Stomach (tissue), 9 donors: ENCODE measurements around the gene FAM180B. TPM values are rescaled to one million over a fixed set of nuclear protein-coding genes. Genes with fewer than 3 reads are reported as not detected.

ENCODE experiments used
- DNase-seq, 2 donors: peaks; one replicate each; pipeline versions ENCODE4 v3.0.0 to v3.0.0-alpha.2; 2013 to 2019
- H3K27ac ChIP-seq, 5 donors: fragments of 200-600 bp in 4 of 5; sonication (generic) in 4 of 5; one replicate each; pipeline ENCODE4 v1.5.1; 2013 to 2019; ENCODE audit warnings: mild to moderate bottlenecking in 1 of 5, moderate library complexity in 1 of 5
- H3K27me3 ChIP-seq, 3 donors: fragments of 200-600 bp; sonication (generic); one replicate each; pipeline ENCODE4 v1.5.1; 2017 to 2019; ENCODE audit warnings: mixed run types in 1 of 3
- H3K36me3 ChIP-seq, 4 donors: fragments of 200-600 bp; sonication (generic); 1 replicate in 3 of 4; 2 replicates in 1 of 4; pipeline ENCODE4 v1.5.1; 2016 to 2019
- H3K4me1 ChIP-seq, 4 donors: fragments of 200-600 bp; sonication (generic); one replicate each; pipeline ENCODE4 v1.5.1; 2016 to 2019
- H3K4me3 ChIP-seq, 4 donors: fragments of 200-600 bp; sonication (generic) in 3 of 4; one replicate each; pipeline ENCODE4 v1.5.1; 2016 to 2019; ENCODE audit warnings: mild to moderate bottlenecking in 1 of 4
- H3K9me3 ChIP-seq, 4 donors: fragments of 200-600 bp; sonication (generic); one replicate each; pipeline ENCODE4 v1.5.1; 2016 to 2019
- CTCF ChIP-seq, 7 experiments: fragments of 450-650 bp in 4 of 7; fragments of 200-600 bp in 3 of 7; sonication (generic) in 3 of 7; IDR thresholded peaks; one replicate each; pipeline ENCODE4 v1.5.1; 2016 to 2019; ENCODE audit warnings: antibody characterized with exemption in 7 of 7, control low read depth in 2 of 7, mild to moderate bottlenecking in 1 of 7
- EP300 ChIP-seq: sonication (generic); formaldehyde crosslinking; IDR thresholded peaks from one replicate; pipeline ENCODE4 v1.6.1; 2017; ENCODE audit warnings: antibody characterized with exemption
- POLR2A ChIP-seq, 4 donors: fragments of 450-650 bp; IDR thresholded peaks; one replicate each; pipeline ENCODE4 v1.6.1; 2016; ENCODE audit warnings: antibody characterized with exemption in 4 of 4, control low read depth in 2 of 4, mild to moderate bottlenecking in 1 of 4, moderate library complexity in 1 of 4
- POLR2AphosphoS5 ChIP-seq, 3 donors: sonication (generic); formaldehyde crosslinking; IDR thresholded peaks; one replicate each; pipeline ENCODE4 v1.6.1; 2016; ENCODE audit warnings: antibody characterized with exemption in 3 of 3
- WGBS, 5 donors: extraction: QIAGEN DNeasy Blood & Tissue Kit in 3 of 5; methylation state at CpG; one replicate each; pipeline versions ENCODE4 v1.1.5 to v1.1.7; 2013 to 2018; 5-methylcytosine and 5-hydroxymethylcytosine counted together
- intact Hi-C: fragments of 100-400 bp; cut with DNase I; formaldehyde crosslinking; loops from one replicate; pipeline ENCODE4 v1.15.1; 2023; ENCODE audit warnings: low total_unique reads
- polyA plus RNA-seq, 3 donors: library from polyadenylated mRNA; stranded (reverse); fragments of 200-250 nt; gene quantifications; one replicate each; pipeline ENCODE4 v1.2.3, GENCODE V29; 2013
- total RNA-seq, 5 donors: library from RNA; depleted of rRNA; stranded (reverse); fragments of >200 nt; gene quantifications; one replicate each; pipeline versions ENCODE4 v1.1.0 to v1.2.3, GENCODE V29; 2014 to 2016
- donor health status: healthy with polysubstance abuse.
- donor health status: Bipolar disorder and iron deficiency.
- donor health status: healthy.

Gene FAM180B
- total and polyA plus RNA-seq, 8 donors, result 0.37 to 1.2 TPM; not detected in 6

GRCh38 chr11:47589977-47590861 lies 3.7 kb downstream of the FAM180B start:
- intact Hi-C loops, result no loop called here
- peaks cover 0 to 14% (median 6%) of the 10 kb centered on the region in 4 donors for H3K36me3 ChIP-seq
- peak in 1 of 2 donors; percentile 87 for DNase-seq
- peaks cover 13 to 26% (median 21%) of the 10 kb centered on the region in 4 donors for H3K4me1 ChIP-seq
- H3K27me3 ChIP-seq, result peaks cover 3 to 65% (median 36%) of the 10 kb centered on the region in 3 donors
- 34 to 55% (median 47%) methylated on average over 28 to 122 of the region's 122 CpGs for WGBS, 5 donors
- peak overlapping the region; percentile 30 to 43 (median 38) for H3K4me3 ChIP-seq
- TF ChIP-seq POLR2AphosphoS5 (IDR thresholded peaks at IDR 0.05) (no peak), CTCF (IDR thresholded peaks at IDR 0.05) (no peak), POLR2A (IDR thresholded peaks at IDR 0.05) (no peak), EP300 (no peak)
- H3K9me3 ChIP-seq, result no peaks in the 10 kb centered on the region
- peak overlapping the region in 1 of 5 donors; percentile 72 for H3K27ac ChIP-seq

DNA sequence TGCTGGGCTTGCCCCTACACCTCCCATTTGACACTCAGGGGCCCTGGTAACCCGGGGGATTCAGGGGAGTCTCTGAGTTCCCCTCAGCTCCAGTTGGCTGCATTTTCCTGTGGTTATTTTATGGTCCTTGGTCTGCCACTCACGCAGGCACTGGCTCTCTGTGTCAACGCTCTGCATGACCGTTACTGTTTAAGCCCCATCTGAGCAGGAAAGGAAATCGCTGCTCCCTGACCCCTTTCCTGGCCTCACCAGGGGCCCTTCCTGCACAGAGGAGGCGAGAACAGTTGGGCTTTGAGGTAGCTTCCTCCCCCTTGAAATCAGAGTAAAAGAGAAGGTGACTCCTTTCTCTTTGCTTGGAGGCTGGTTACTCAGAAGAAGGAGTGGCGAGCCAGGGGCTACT lies 5.3 kb downstream of the FAM180B start:
- no peaks in the 10 kb centered on the region for H3K9me3 ChIP-seq
- H3K4me3 ChIP-seq, result no peak overlapping the region
- DNase-seq, result peak in 1 of 2 donors; percentile 42
- H3K27me3 ChIP-seq, result peaks cover 3 to 76% (median 37%) of the 10 kb centered on the region in 3 donors
- H3K4me1 ChIP-seq, result peaks cover 13 to 26% (median 21%) of the 10 kb centered on the region in 4 donors
- no peak for TF ChIP-seq CTCF (IDR thresholded peaks at IDR 0.05)
- no peak for TF ChIP-seq POLR2AphosphoS5 (IDR thresholded peaks at IDR 0.05)
- no peak for TF ChIP-seq EP300
- no peak for TF ChIP-seq POLR2A (IDR thresholded peaks at IDR 0.05)
- 37 to 62% (median 43%) methylated on average over 7 of the region's 7 CpGs for WGBS, 5 donors
- no peak overlapping the region for H3K27ac ChIP-seq
- peaks cover 0 to 1% (median 0%) of the 10 kb centered on the region in 4 donors for H3K36me3 ChIP-seq
- intact Hi-C loops, result no loop called here

DNA sequence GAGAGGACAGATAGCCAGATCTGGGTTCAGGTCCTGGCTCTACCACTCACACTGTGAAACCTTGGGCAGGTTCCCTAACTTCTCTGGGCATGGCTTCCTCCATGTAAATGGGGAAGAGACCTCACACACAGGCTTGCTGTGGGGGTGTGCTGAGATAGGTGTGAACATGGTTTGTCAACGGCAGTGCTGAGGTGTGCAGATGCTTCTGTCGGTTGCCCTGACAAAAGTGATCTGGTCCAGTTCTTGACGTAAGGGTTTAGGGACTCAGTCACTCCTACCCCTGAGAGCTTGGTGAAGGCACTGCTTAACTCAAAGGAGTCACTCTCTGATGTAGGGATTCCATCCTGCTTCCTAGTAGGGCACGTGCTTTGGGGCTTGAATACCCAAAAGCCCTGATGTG lies 5.8 kb downstream of the FAM180B start:
- intact Hi-C loops, result no loop called here
- 58 to 75% (median 65%) methylated on average over 4 of the region's 4 CpGs for WGBS, 5 donors
- Histone ChIP-seq H3K4me1 (peaks cover 13 to 26% (median 21%) of the 10 kb centered on the region in 4 donors), H3K9me3 (no peaks in the 10 kb centered on the region), H3K36me3 (no peaks in the 10 kb centered on the region), H3K4me3 (no peak overlapping the region), H3K27me3 (peaks cover 3 to 76% (median 37%) of the 10 kb centered on the region in 3 donors), H3K27ac (no peak overlapping the region)
- DNase-seq, result no peak
- TF ChIP-seq POLR2AphosphoS5 (IDR thresholded peaks at IDR 0.05) (no peak), CTCF (IDR thresholded peaks at IDR 0.05) (no peak), EP300 (no peak), POLR2A (IDR thresholded peaks at IDR 0.05) (no peak)

- Histone ChIP-seq H3K4me1 (peaks cover 13 to 26% (median 21%) of the 10 kb centered on the region in 4 donors), H3K9me3 (no peaks in the 10 kb centered on the region), H3K4me3 (no peak overlapping the region), H3K36me3 (no peaks in the 10 kb centered on the region), H3K27ac (no peak overlapping the region), H3K27me3 (peaks cover 3 to 76% (median 37%) of the 10 kb centered on the region in 3 donors)
- 68 to 82% (median 69%) methylated on average over 2 of the region's 2 CpGs for WGBS, 5 donors
- intact Hi-C loops, result no loop called here
- no peak for DNase-seq
- TF ChIP-seq POLR2A (IDR thresholded peaks at IDR 0.05) (no peak), EP300 (no peak), POLR2AphosphoS5 (IDR thresholded peaks at IDR 0.05) (no peak), CTCF (IDR thresholded peaks at IDR 0.05) (no peak)
These were observed 6.5 kb downstream of the FAM180B start for GRCh38 chr11:47592970-47593369.
